AG20443 (cell line): Measurements from ENCODE around the gene ANTXR1.

Experiments used
- DNase-seq: peaks from one replicate; pipeline ENCODE4 v3.0.0; 2012; ENCODE audit warnings: low spot score, mixed read lengths

ANTXR1 gene

GRCh38 chr2:69013142-69013839, at the start of gene ANTXR1:
Gene ANTXR1 (plus strand): TSS chr2:69013179. CDS start chr2:69013500, 321 bp downstream.
- peak; percentile 82 for DNase-seq

- DNase-seq: no peak
These were observed 48.7 kb upstream of the ANTXR1 start for GRCh38 chr2:68964282-68964681.

GRCh38 chr2:68968221-68968620, 44.8 kb upstream of the ANTXR1 start:
- no peak for DNase-seq

GRCh38 chr2:68969736-68970490, 43.1 kb upstream of the ANTXR1 start:
- no peak for DNase-seq

- no peak for DNase-seq
These were observed 42.3 kb upstream of the ANTXR1 start for GRCh38 chr2:68970566-68971265.

GRCh38 chr2:68971591-68972231, 41.3 kb upstream of the ANTXR1 start:
- peak; percentile 85 for DNase-seq

- no peak for DNase-seq
These were observed 38.7 kb upstream of the ANTXR1 start, which contains the start of gene GKN1 for GRCh38 chr2:68974251-68974650. Gene GKN1 (plus strand): TSS chr2:68974636. CDS start chr2:68974678, 42 bp downstream.

GRCh38 chr2:68974946-68975665, 37.9 kb upstream of the ANTXR1 start:
- no peak for DNase-seq

GRCh38 chr2:68975844-68976243, 37.1 kb upstream of the ANTXR1 start:
- no peak for DNase-seq

- DNase-seq: no peak
These were observed 35.5 kb upstream of the ANTXR1 start for GRCh38 chr2:68977453-68977852.

- DNase-seq: no peak
These were observed 34.9 kb upstream of the ANTXR1 start for GRCh38 chr2:68978098-68978497.

- no peak for DNase-seq
These were observed 32.0 kb upstream of the ANTXR1 start for GRCh38 chr2:68980956-68981355.

- no peak for DNase-seq
These were observed 25.9 kb upstream of the ANTXR1 start for GRCh38 chr2:68987021-68987503.

- no peak for DNase-seq
These were observed 23.9 kb upstream of the ANTXR1 start for GRCh38 chr2:68989035-68989434.

- DNase-seq: no peak
These were observed 20.6 kb upstream of the ANTXR1 start for GRCh38 chr2:68992341-68992740.

- no peak for DNase-seq
These were observed 20.0 kb upstream of the ANTXR1 start for GRCh38 chr2:68992933-68993332.

- no peak for DNase-seq
These were observed 19.3 kb upstream of the ANTXR1 start for GRCh38 chr2:68993660-68994059.

GRCh38 chr2:68994864-68995263, 18.1 kb upstream of the ANTXR1 start:
- DNase-seq: peak; percentile 90

- DNase-seq: no peak
These were observed 17.1 kb upstream of the ANTXR1 start for GRCh38 chr2:68995916-68996315.

- DNase-seq: no peak
These were observed 15.6 kb upstream of the ANTXR1 start for GRCh38 chr2:68997401-68997800.

- no peak for DNase-seq
These were observed 11.1 kb upstream of the ANTXR1 start for GRCh38 chr2:69001879-69002278.
